B cell (primary cell): ENCODE measurements around the gene ZBP1. TPM values are rescaled to one million over a fixed set of nuclear protein-coding genes. Genes with fewer than 3 reads are reported as not detected.
A peak's percentile ranks its signal among the peaks of the same experiment; 100 is the strongest.

Experiments
- ATAC-seq: fragments of 200-7000 bp; cut with Tn5 transposase; one replicate; pipeline ENCODE4 v1.10.0; 2021; ENCODE audit warnings: low read depth, mild to moderate bottlenecking, moderate number of reproducible peaks, moderate library complexity
- CTCF ChIA-PET: fragments of 350-600 bp; sonication (Branson Sonifier 250); formaldehyde crosslinking; loops from one replicate; lab custom pipeline; 2021; ENCODE audit warnings: antibody characterized with exemption, inconsistent platforms; lab: Charles Lee
- POLR2A ChIA-PET: fragments of 350-600 bp; sonication (Branson Sonifier 250); formaldehyde crosslinking; loops from one replicate; lab custom pipeline; 2021; ENCODE audit warnings: antibody characterized with exemption; lab: Charles Lee
- DNase-seq: peaks from one replicate; pipeline ENCODE4 v3.0.0; 2013
- H2AFZ ChIP-seq: 2 replicates; pipeline ENCODE4 v1.6.1; 2012; ENCODE audit warnings: mild to moderate bottlenecking, low read depth, low read length; ENCODE audit not compliant: insufficient read depth, poor library complexity, severe bottlenecking
- H3K27ac ChIP-seq, 2 donors: 1 replicate in 1 of 2; 2 replicates in 1 of 2; pipeline ENCODE4 v1.5.1; 2012 to 2013; ENCODE audit warnings: low read length in 2 of 2, mild to moderate bottlenecking in 2 of 2, moderate library complexity in 1 of 2
- H3K27me3 ChIP-seq, 4 experiments: fragments of 200-600 bp in 1 of 4; sonication (generic) in 1 of 4; replicated peaks in 1 of 4; 1 replicate in 2 of 4; 2 replicates in 2 of 4; pipeline versions ENCODE4 v1.6.1 to v1.7.0; 2013 to 2016; ENCODE audit warnings: low read length in 3 of 4, mild to moderate bottlenecking in 2 of 4, mixed read lengths in 1 of 4, moderate library complexity in 1 of 4; ENCODE audit not compliant: insufficient read depth in 4 of 4, control insufficient read depth in 3 of 4; ENCODE audit errors: control extremely low read depth in 1 of 4
- H3K36me3 ChIP-seq, 2 experiments: replicated peaks in 1 of 2; 1 replicate in 1 of 2; 2 replicates in 1 of 2; pipeline versions ENCODE4 v1.6.1 to v1.7.1; 2013; ENCODE audit warnings: low read length in 1 of 2; ENCODE audit not compliant: insufficient read depth in 2 of 2, control insufficient read depth in 1 of 2; ENCODE audit errors: control extremely low read depth in 1 of 2, extremely low read depth in 1 of 2
- H3K4me1 ChIP-seq, 2 donors: fragments of 200-600 bp in 1 of 2; sonication (generic) in 1 of 2; 1 replicate in 1 of 2; 2 replicates in 1 of 2; pipeline versions ENCODE4 v1.5.1 to v1.6.1; 2013 to 2017; ENCODE audit warnings: low read length in 2 of 2; ENCODE audit not compliant: control insufficient read depth in 2 of 2, insufficient read depth in 2 of 2
- H3K4me2 ChIP-seq: replicated peaks from 2 replicates; pipeline ENCODE3; 2012; ENCODE audit warnings: mild to moderate bottlenecking, low read depth, low read length; ENCODE audit not compliant: poor library complexity, severe bottlenecking
- H3K4me3 ChIP-seq, 5 experiments: fragments of 200-600 bp in 1 of 5; sonication (generic) in 1 of 5; 1 replicate in 3 of 5; 2 replicates in 2 of 5; pipeline versions ENCODE4 v1.5.1 to v1.7.0; 2011 to 2016; ENCODE audit warnings: low read length in 4 of 5, mild to moderate bottlenecking in 4 of 5, low read depth in 2 of 5, control low read depth in 1 of 5, moderate library complexity in 1 of 5; ENCODE audit not compliant: insufficient read depth in 1 of 5; ENCODE audit errors: control extremely low read depth in 1 of 5, extremely low read depth in 1 of 5
- H3K79me2 ChIP-seq: fragments of 200-600 bp; sonication (generic); one replicate; pipeline ENCODE4 v1.6.0; 2016; ENCODE audit warnings: low read length; ENCODE audit not compliant: control insufficient read depth, insufficient read depth
- H3K9ac ChIP-seq: fragments of 200-600 bp; sonication (generic); 2 replicates; pipeline ENCODE4 v1.6.1; 2017; ENCODE audit warnings: mild to moderate bottlenecking, low read length, moderate library complexity
- H3K9me3 ChIP-seq, 3 donors: one replicate each; pipeline versions ENCODE4 v1.6.1 to v1.7.1; 2013; ENCODE audit warnings: low read length in 2 of 3; ENCODE audit not compliant: control insufficient read depth in 2 of 3, insufficient read depth in 1 of 3; ENCODE audit errors: control extremely low read depth in 1 of 3
- H4K20me1 ChIP-seq: 2 replicates; pipeline ENCODE4 v1.6.0; 2012; ENCODE audit warnings: mild to moderate bottlenecking, low read length; ENCODE audit not compliant: insufficient read depth, control insufficient read depth, poor library complexity, severe bottlenecking
- H3K27ac Mint-ChIP-seq: one replicate; pipeline ENCODE4 v1.8.0; 2021; ENCODE audit warnings: mixed read lengths
- H3K27me3 Mint-ChIP-seq: one replicate; pipeline ENCODE4 v1.8.0; 2021; ENCODE audit warnings: mixed read lengths
- H3K4me1 Mint-ChIP-seq: one replicate; pipeline ENCODE4 v1.8.0; 2021; ENCODE audit warnings: mixed read lengths
- H3K4me3 Mint-ChIP-seq: one replicate; pipeline ENCODE4 v1.8.0; 2021; ENCODE audit warnings: mixed read lengths
- H3K9me3 Mint-ChIP-seq: one replicate; pipeline ENCODE4 v1.8.0; 2022; ENCODE audit warnings: mixed read lengths; ENCODE audit not compliant: insufficient read depth
- CTCF ChIP-seq: fragments of 200-600 bp; IDR thresholded peaks from one replicate; pipeline ENCODE4 v1.8.0; 2022; ENCODE audit warnings: antibody characterized with exemption, mild to moderate bottlenecking
- EZH2 ChIP-seq: IDR thresholded peaks from 2 replicates; pipeline ENCODE4 v1.6.1; 2012; ENCODE audit warnings: borderline replicate concordance, low read depth, mild to moderate bottlenecking, moderate library complexity, low read length; ENCODE audit not compliant: insufficient read depth, poor library complexity, severe bottlenecking
- WGBS: methylation state at CpG from one replicate; pipeline ENCODE4 v1.1.5; 2013; ENCODE audit warnings: missing lambda C conversion rate; ENCODE audit not compliant: insufficient coverage; 5-methylcytosine and 5-hydroxymethylcytosine counted together
- intact Hi-C: fragments of 100-400 bp; cut with micrococcal nuclease; formaldehyde crosslinking; loops from one replicate; pipeline ENCODE4 v1.10.0; 2022
- polyA plus RNA-seq: library from polyadenylated mRNA; depleted of rRNA; stranded (reverse); fragments of >200 nt; gene quantifications from 2 replicates; pipeline ENCODE4 v1.2.3, GENCODE V29; 2012
- total RNA-seq, 2 donors: library from RNA; stranded (reverse); fragments of 120-200 nt in 1 of 2; gene quantifications; 1 replicate in 1 of 2; 2 replicates in 1 of 2; pipeline versions ENCODE4 v1.2.3 to v1.2.4, GENCODE V29; 2013 to 2022

Gene ZBP1
- total and polyA plus RNA-seq, 2 donors (not counting 1 experiment from before 2014, with no cell fraction given) = 29.9 to 69.2 TPM

GRCh38 chr20:57605878-57606277 lies 14.3 kb downstream of the ZBP1 start:
- Histone ChIP-seq H3K4me2 (no peak overlapping the region), H3K4me1 (peaks cover 5 to 15% of the 10 kb centered on the region in 2 donors), H3K36me3 (peaks cover 0 to 52% of the 10 kb centered on the region in 2 experiments), H3K4me3 (no peak overlapping the region), H3K27ac (no peak overlapping the region), H2AFZ (no peak overlapping the region), H3K79me2 (no peaks in the 10 kb centered on the region), H3K9me3 (no peaks in the 10 kb centered on the region), H4K20me1 (peaks cover 8% of the 10 kb centered on the region), H3K9ac (no peak overlapping the region), H3K27me3 (peaks cover 0 to 4% (median 0%) of the 10 kb centered on the region in 4 experiments)
- TF ChIP-seq EZH2 = no peak
- no peak for TF ChIP-seq CTCF
- Mint-ChIP-seq H3K27me3 (no peaks in the 10 kb centered on the region), H3K4me1 (peaks cover 22% of the 10 kb centered on the region), H3K9me3 (no peaks in the 10 kb centered on the region), H3K4me3 (no peak overlapping the region), H3K27ac (peak overlapping the region; percentile 73)
- intact Hi-C loops = no loop called here
- POLR2A ChIA-PET = interaction anchor here (0.6 kb wide), 1 partner anchor 25 kb away, joined by 3 read pairs; no protein-coding TSS in a partner anchor
- CTCF ChIA-PET = interaction anchor here (1.1 to 1.5 kb wide), 5 partner anchors 9 to 76 kb away, joined by 3 to 5 read pairs (median 4); no protein-coding TSS in a partner anchor
- ATAC-seq (no peak), DNase-seq (no peak)
- WGBS = 100% methylated on average over 1 of the region's 5 CpGs

GRCh38 chr20:57605045-57605444 lies 15.2 kb downstream of the ZBP1 start:
- ChIA-PET CTCF (interaction anchor here (11.4 kb wide), 1 partner anchor 14 kb away, joined by 131 read pairs; the partner anchor contains the start of gene ZBP1), POLR2A (no interaction called here)
- Histone ChIP-seq H3K4me3 (no peak overlapping the region), H3K27me3 (peaks cover 0 to 10% (median 2%) of the 10 kb centered on the region in 4 experiments), H3K4me1 (peaks cover 5 to 9% of the 10 kb centered on the region in 2 donors), H3K9me3 (no peaks in the 10 kb centered on the region), H3K36me3 (peaks cover 0 to 44% of the 10 kb centered on the region in 2 experiments), H2AFZ (no peak overlapping the region), H3K4me2 (no peak overlapping the region), H3K79me2 (no peaks in the 10 kb centered on the region), H3K9ac (no peak overlapping the region), H3K27ac (no peak overlapping the region), H4K20me1 (peaks cover 8% of the 10 kb centered on the region)
- H3K4me3 Mint-ChIP-seq = no peak overlapping the region
- ATAC-seq = no peak
- intact Hi-C loops = no loop called here
- no peak for DNase-seq
- peaks cover 5% of the 10 kb centered on the region for H3K27me3 Mint-ChIP-seq
- H3K4me1 Mint-ChIP-seq = peaks cover 16% of the 10 kb centered on the region
- H3K27ac Mint-ChIP-seq = no peak overlapping the region
- H3K9me3 Mint-ChIP-seq = no peaks in the 10 kb centered on the region
- 78% methylated on average over 4 of the region's 5 CpGs for WGBS
- TF ChIP-seq EZH2 = no peak
- no peak for TF ChIP-seq CTCF
